Osteoblast (primary cell): ENCODE data around the gene CDCA8. TPM values are rescaled to one million over a fixed set of nuclear protein-coding genes. Genes with fewer than 3 reads are reported as not detected.
"Not testable (repeated sequence)": the region's sequence is repeated elsewhere in the genome, so short reads cannot be mapped to it uniquely, and the experiment has no call there.

Experiments used
- DNase-seq: peaks from one replicate; pipeline ENCODE4 v3.0.0; 2011; ENCODE audit warnings: low spot score, mixed read lengths; ENCODE audit not compliant: insufficient read length; ENCODE audit errors: missing footprints
- H2AFZ ChIP-seq: 2 replicates; pipeline ENCODE4 v1.6.0; 2011; ENCODE audit warnings: mild to moderate bottlenecking, low read length
- H3K27ac ChIP-seq: 2 replicates; pipeline ENCODE4 v1.5.1; 2011; ENCODE audit warnings: mild to moderate bottlenecking, low read depth, low read length, moderate library complexity
- H3K27me3 ChIP-seq: 2 replicates; pipeline ENCODE4 v1.6.0; 2012; ENCODE audit warnings: mild to moderate bottlenecking, control low read depth, inconsistent platforms, low read length, moderate library complexity; ENCODE audit not compliant: insufficient read depth
- H3K36me3 ChIP-seq: 2 replicates; pipeline ENCODE4 v1.5.1; 2011; ENCODE audit warnings: mild to moderate bottlenecking, low read length, control low read depth, moderate library complexity; ENCODE audit not compliant: insufficient read depth
- H3K4me1 ChIP-seq: 2 replicates; pipeline ENCODE4 v1.5.1; 2011; ENCODE audit warnings: mild to moderate bottlenecking, low read length, control low read depth, moderate library complexity; ENCODE audit not compliant: insufficient read depth
- H3K4me2 ChIP-seq: 2 replicates; pipeline ENCODE4 v1.6.0; 2011; ENCODE audit warnings: mild to moderate bottlenecking, low read length; ENCODE audit not compliant: insufficient read depth
- H3K4me3 ChIP-seq: fragments of 200-600 bp; sonication (generic); 3 replicates; pipeline ENCODE4 v1.5.1; 2012; ENCODE audit warnings: mild to moderate bottlenecking, low read length, inconsistent platforms; ENCODE audit not compliant: insufficient read depth
- H3K79me2 ChIP-seq: 2 replicates; pipeline ENCODE4 v1.6.0; 2012; ENCODE audit warnings: mild to moderate bottlenecking, low read length, control low read depth, inconsistent platforms; ENCODE audit not compliant: insufficient read depth
- H3K9me3 ChIP-seq: 2 replicates; pipeline ENCODE4 v1.5.1; 2011; ENCODE audit warnings: low read depth, low read length, control low read depth
- H4K20me1 ChIP-seq: 2 replicates; pipeline ENCODE4 v1.6.0; 2012; ENCODE audit warnings: mild to moderate bottlenecking, low read length, control low read depth; ENCODE audit not compliant: insufficient read depth
- CTCF ChIP-seq: IDR thresholded peaks from 2 replicates; pipeline ENCODE4 v1.5.1; 2011; ENCODE audit warnings: mild to moderate bottlenecking, low read depth, low read length, moderate library complexity; ENCODE audit errors: extremely low read depth
- total RNA-seq: library from RNA; depleted of rRNA; stranded (reverse); fragments of >200 nt; gene quantifications from 2 replicates; pipeline ENCODE4 v1.2.3, GENCODE V29; 2012

CDCA8 gene
- total RNA-seq, 1 donor = 1.8 TPM

- TF ChIP-seq CTCF = no peak
- Histone ChIP-seq H3K4me3 (no peak overlapping the region), H4K20me1 (no peaks in the 10 kb centered on the region), H2AFZ (no peak overlapping the region), H3K36me3 (no peaks in the 10 kb centered on the region), H3K27me3 (peaks cover 24% of the 10 kb centered on the region), H3K4me2 (peak overlapping the region; percentile 18), H3K27ac (no peak overlapping the region), H3K79me2 (no peaks in the 10 kb centered on the region), H3K9me3 (no peaks in the 10 kb centered on the region), H3K4me1 (no peaks in the 10 kb centered on the region)
- DNase-seq = no peak
These were observed 42.6 kb downstream of the CDCA8 start for GRCh38 chr1:37734629-37735591.

- not testable (repeated sequence) for DNase-seq, H4K20me1 ChIP-seq, H3K79me2 ChIP-seq, H3K36me3 ChIP-seq, H3K9me3 ChIP-seq, H3K4me1 ChIP-seq, H3K27ac ChIP-seq, H2AFZ ChIP-seq, H3K4me2 ChIP-seq, H3K4me3 ChIP-seq
- H3K27me3 ChIP-seq = peaks cover 24% of the 10 kb centered on the region
These were observed 45.7 kb downstream of the CDCA8 start for GRCh38 chr1:37737975-37738374.

- not testable (repeated sequence) for H3K4me3 ChIP-seq, H4K20me1 ChIP-seq, H2AFZ ChIP-seq, H3K4me1 ChIP-seq, H3K36me3 ChIP-seq, H3K9me3 ChIP-seq, DNase-seq, H3K4me2 ChIP-seq, H3K79me2 ChIP-seq, H3K27ac ChIP-seq
- H3K27me3 ChIP-seq = peaks cover 23% of the 10 kb centered on the region
These were observed 46.3 kb downstream of the CDCA8 start for GRCh38 chr1:37738619-37739018.

GRCh38 chr1:37739222-37739621 lies 46.9 kb downstream of the CDCA8 start:
- H3K4me1 ChIP-seq = no peaks in the 10 kb centered on the region
- H3K36me3 ChIP-seq = no peaks in the 10 kb centered on the region
- peaks cover 2% of the 10 kb centered on the region for H4K20me1 ChIP-seq
- TF ChIP-seq CTCF = no peak
- H3K27ac ChIP-seq = no peak overlapping the region
- DNase-seq = no peak
- H3K27me3 ChIP-seq = peaks cover 20% of the 10 kb centered on the region
- no peaks in the 10 kb centered on the region for H3K9me3 ChIP-seq
- H3K79me2 ChIP-seq = no peaks in the 10 kb centered on the region
- no peak overlapping the region for H2AFZ ChIP-seq
- no peak overlapping the region for H3K4me2 ChIP-seq
- H3K4me3 ChIP-seq = no peak overlapping the region

- no peak for TF ChIP-seq CTCF
- no peak for DNase-seq
- no peak overlapping the region for H3K4me3 ChIP-seq
These were observed 48.8 kb downstream of the CDCA8 start for GRCh38 chr1:37741130-37741529.

More at GRCh38 chr1:37741130-37741529, 48.8 kb downstream of the CDCA8 start:
- H4K20me1 ChIP-seq = peaks cover 2% of the 10 kb centered on the region
- no peak overlapping the region for H3K27ac ChIP-seq
- no peaks in the 10 kb centered on the region for H3K36me3 ChIP-seq
- no peak overlapping the region for H3K4me2 ChIP-seq
- no peaks in the 10 kb centered on the region for H3K4me1 ChIP-seq
- no peaks in the 10 kb centered on the region for H3K79me2 ChIP-seq
- peaks cover 10% of the 10 kb centered on the region for H3K27me3 ChIP-seq
- no peak overlapping the region for H2AFZ ChIP-seq
- no peaks in the 10 kb centered on the region for H3K9me3 ChIP-seq
